Sigmoid colon (tissue), 4 donors: ENCODE results near the gene PEPD.

Experiments
- CTCF ChIP-seq, 4 experiments: fragments of 450-650 bp in 3 of 4; fragments of 200-600 bp in 1 of 4; IDR thresholded peaks; one replicate each; pipeline ENCODE4 v1.5.1; 2016 to 2019; ENCODE audit warnings: antibody characterized with exemption in 4 of 4, mild to moderate bottlenecking in 3 of 4, moderate library complexity in 2 of 4
- EP300 ChIP-seq, 4 donors: sonication (generic); formaldehyde crosslinking; IDR thresholded peaks; one replicate each; pipeline ENCODE4 v1.6.1; 2017; ENCODE audit warnings: antibody characterized with exemption in 4 of 4
- POLR2AphosphoS5 ChIP-seq, 4 donors: sonication (generic); formaldehyde crosslinking; IDR thresholded peaks; one replicate each; pipeline ENCODE4 v1.6.1; 2017; ENCODE audit warnings: antibody characterized with exemption in 4 of 4

DNA sequence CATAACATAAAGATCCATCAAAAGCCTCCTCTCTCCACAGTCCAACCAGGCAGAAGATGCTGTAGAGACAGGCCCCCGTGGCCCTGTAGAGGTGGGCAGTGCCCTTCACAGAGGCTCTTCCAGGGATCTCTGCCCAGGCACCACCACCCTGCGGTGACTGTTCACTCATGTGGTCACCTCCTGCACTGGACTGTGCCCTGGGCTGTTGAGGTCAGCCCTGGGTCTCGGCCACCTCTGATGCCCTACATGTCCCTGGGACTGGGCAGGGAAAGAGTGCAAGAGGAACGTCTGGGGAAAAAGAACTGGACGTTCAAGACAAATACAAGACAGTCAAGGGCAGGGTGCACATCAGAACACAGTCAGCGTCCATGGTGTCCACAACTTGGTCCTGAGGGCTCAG, 22.3 kb downstream of the PEPD start:
- TF ChIP-seq CTCF (IDR thresholded peaks at IDR 0.05) (no peak), EP300 (IDR thresholded peaks at IDR 0.05) (no peak), POLR2AphosphoS5 (IDR thresholded peaks at IDR 0.05) (no peak)
